GM12878 (cell line): ENCODE results near the gene PHF2. TPM values are rescaled to one million over a fixed set of nuclear protein-coding genes. Genes with fewer than 3 reads are reported as not detected.
A peak's percentile ranks its signal among the peaks of the same experiment; 100 is the strongest.

Experiments
- ATAC-seq: fragments of 200-7000 bp; cut with Tn5 transposase; 3 replicates; pipeline ENCODE4 v1.9.1; 2020; ENCODE audit warnings: mild to moderate bottlenecking, moderate library complexity
- BruUV-seq: library from RNA; stranded (reverse); fragments of 400-500 nt; replicated peaks from 2 replicates; lab custom pipeline; 2021; lab: Mats Ljungman, UMichigan
- CTCF ChIA-PET: fragments of 300-600 bp; sonication (Branson Sonifier 250); formaldehyde crosslinking; extraction: SDS; loops from one replicate; lab custom pipeline; 2021; ENCODE audit warnings: inconsistent platforms; lab: Yijun Ruan, JAX
- POLR2A ChIA-PET: fragments of 350-600 bp; formaldehyde crosslinking; extraction: SDS; loops from one replicate; lab custom pipeline; 2021; ENCODE audit warnings: inconsistent platforms; lab: Charles Lee
- RAD21 ChIA-PET: fragments of 300-600 bp; sonication (Branson Sonifier 250); formaldehyde crosslinking; loops from one replicate; lab custom pipeline; 2023; ENCODE audit warnings: antibody characterized with exemption; ENCODE audit not compliant: unreplicated experiment; lab: Charles Lee
- SMC1A ChIA-PET: fragments of 300-600 bp; sonication (Branson Sonifier 250); formaldehyde crosslinking; loops from one replicate; lab custom pipeline; 2023; ENCODE audit not compliant: unreplicated experiment, uncharacterized antibody; lab: Charles Lee
- DNase-seq: peaks from one replicate; pipeline ENCODE4 v3.0.0-alpha.2; 2011; ENCODE audit warnings: low read depth, low spot score
- FAIRE-seq: peaks from 3 replicates; lab custom pipeline; 2011; peaks lifted over from hg19 to GRCh38; lab: Jason Lieb, UNC
- H2AFZ ChIP-seq: 2 replicates; pipeline ENCODE4 v1.6.0; 2011; ENCODE audit warnings: low read depth, low read length, control low read depth; ENCODE audit not compliant: control insufficient read depth
- H3K27ac ChIP-seq: 2 replicates; pipeline ENCODE4 v1.5.1; 2011; ENCODE audit warnings: control low read depth; ENCODE audit not compliant: control insufficient read depth, insufficient read depth
- H3K27me3 ChIP-seq, 2 experiments: replicated peaks in 1 of 2; 2 replicates each; pipeline versions ENCODE4 v1.6.0 to v1.6.1; 2011; ENCODE audit warnings: low read length in 1 of 2; ENCODE audit not compliant: control insufficient read depth in 2 of 2, insufficient read depth in 2 of 2
- H3K36me3 ChIP-seq, 2 experiments: 2 replicates each; pipeline ENCODE4 v1.5.1; 2011; ENCODE audit warnings: low read length in 1 of 2; ENCODE audit not compliant: control insufficient read depth in 2 of 2, insufficient read depth in 2 of 2
- H3K4me1 ChIP-seq: 2 replicates; pipeline ENCODE4 v1.6.1; 2011; ENCODE audit warnings: mild to moderate bottlenecking, low read length, moderate library complexity, mixed read lengths; ENCODE audit not compliant: control insufficient read depth, insufficient read depth
- H3K4me2 ChIP-seq: 2 replicates; pipeline ENCODE4 v1.6.0; 2011; ENCODE audit warnings: control low read depth; ENCODE audit not compliant: control insufficient read depth, insufficient read depth
- H3K4me3 ChIP-seq: fragments of 200-600 bp; sonication (generic); 2 replicates; pipeline ENCODE4 v1.5.1; 2016
- H3K79me2 ChIP-seq: 2 replicates; pipeline ENCODE4 v1.6.0; 2011; ENCODE audit warnings: low read length; ENCODE audit not compliant: control insufficient read depth, insufficient read depth
- H3K9ac ChIP-seq: 2 replicates; pipeline ENCODE4 v1.8.0; 2011; ENCODE audit warnings: low read length, control low read depth, mixed read lengths; ENCODE audit not compliant: control insufficient read depth, insufficient read depth
- H3K9me3 ChIP-seq: replicated peaks from 3 replicates; pipeline ENCODE4 v1.5.1; 2011; ENCODE audit warnings: mild to moderate bottlenecking, low read length; ENCODE audit not compliant: control insufficient read depth, insufficient read depth
- H4K20me1 ChIP-seq: 2 replicates; pipeline ENCODE4 v1.6.0; 2011; ENCODE audit not compliant: control insufficient read depth, insufficient read depth
- BHLHE40 ChIP-seq, 2 experiments: fragments of 450-650 bp in 1 of 2; IDR thresholded peaks; 2 replicates each; pipeline ENCODE4 v1.6.1; 2011 to 2017; ENCODE audit warnings: low read depth in 2 of 2, borderline replicate concordance in 1 of 2, improper control_type of control experiment in 1 of 2, low read length in 1 of 2, mild to moderate bottlenecking in 1 of 2
- GABPA ChIP-seq: IDR thresholded peaks from 2 replicates; pipeline ENCODE4 v1.6.1; 2014; ENCODE audit warnings: antibody characterized with exemption, low read depth, mild to moderate bottlenecking, inconsistent platforms
- HDGF ChIP-seq: fragments of 450-650 bp; IDR thresholded peaks from 2 replicates; pipeline ENCODE4 v1.6.1; 2016; ENCODE audit warnings: antibody characterized with exemption
- KLF5 ChIP-seq: fragments of 450-650 bp; IDR thresholded peaks from 2 replicates; pipeline ENCODE4 v1.6.1; 2014; ENCODE audit warnings: mild to moderate bottlenecking; ENCODE audit not compliant: partially characterized antibody
- MTA3 ChIP-seq: IDR thresholded peaks from 2 replicates; pipeline ENCODE4 v1.6.1; 2012; ENCODE audit warnings: low read length, inconsistent platforms, borderline replicate concordance
- MYB ChIP-seq: fragments of 150-350 bp; IDR thresholded peaks from 2 replicates; pipeline ENCODE4 v1.6.1; 2014; ENCODE audit warnings: mild to moderate bottlenecking, low read depth, low read length, borderline replicate concordance
- NR2C2 ChIP-seq: IDR thresholded peaks from 2 replicates; pipeline ENCODE4 v1.6.1; 2011; ENCODE audit warnings: borderline replicate concordance, low read depth; ENCODE audit not compliant: control insufficient read depth, insufficient read length
- NRF1 ChIP-seq: conservative IDR thresholded peaks from 2 replicates; pipeline ENCODE4 v1.6.1; 2011; ENCODE audit warnings: mild to moderate bottlenecking, low read depth, low read length, improper control_type of control experiment
- RELA ChIP-seq: fragments of 450-650 bp; IDR thresholded peaks from 2 replicates; pipeline ENCODE4 v1.8.0; 2014; ENCODE audit warnings: borderline replicate concordance; ENCODE audit not compliant: partially characterized antibody
- SUPT20H ChIP-seq: IDR thresholded peaks from 2 replicates; pipeline ENCODE4 v1.6.1; 2011; ENCODE audit warnings: low read depth, mild to moderate bottlenecking, low read length, moderate library complexity, borderline replicate concordance; ENCODE audit not compliant: control insufficient read depth
- ZNF622 ChIP-seq: fragments of 450-650 bp; IDR thresholded peaks from 2 replicates; pipeline ENCODE4 v1.6.1; 2017; ENCODE audit warnings: mild to moderate bottlenecking, inconsistent platforms
- WGBS: methylation state at CpG from one replicate; pipeline ENCODE4 v1.1.6; 2016; ENCODE audit warnings: low lambda C conversion rate; ENCODE audit not compliant: insufficient replicate concordance, insufficient coverage; ENCODE audit errors: missing lambda C conversion rate; 5-methylcytosine and 5-hydroxymethylcytosine counted together
- in situ Hi-C: fragments of 300-500 bp; cut with MboI; formaldehyde crosslinking; loops from 9 replicates; pipeline ENCODE4 v1.14.3; 2018; ENCODE audit warnings: mixed read lengths
- intact Hi-C: fragments of 100-400 bp; cut with micrococcal nuclease; formaldehyde crosslinking; loops from one replicate; pipeline ENCODE4 v1.14.2; 2022; ENCODE audit not compliant: unreplicated experiment
- polyA plus RNA-seq, 11 experiments: library from polyadenylated mRNA; depleted of rRNA in 4 of 11; unstranded in 6 of 11; stranded (reverse) in 5 of 11; fragments of >200 nt; fragmentation: Nextera tagmentation in 4 of 11; fragmentation: Illumina TruSeq in 1 of 11; extraction: Ambion mirVana in 4 of 11; extraction: Trizol in 1 of 11; gene quantifications; 1 replicate in 1 of 11; 2 replicates in 10 of 11; pipeline versions ENCODE4 v1.2.1 to v1.2.3, GENCODE V29; 2011 to 2016; ENCODE audit warnings: inconsistent platforms in 2 of 11, missing spikeins in 2 of 11, low read depth in 1 of 11
- total RNA-seq, 4 experiments: library from RNA; depleted of rRNA in 3 of 4; stranded (reverse); fragments of >200 nt in 3 of 4; fragmentation: Illumina TruSeq in 1 of 4; extraction: Trizol in 1 of 4; gene quantifications; 2 replicates each; pipeline versions ENCODE4 v1.2.1 to v1.2.3, GENCODE V29; 2013 to 2021
- TF ChIP-seq, protein P1 (sequence below): fragments of 450-650 bp; IDR thresholded peaks from 2 replicates; pipeline ENCODE4 v1.6.1; 2018; ENCODE audit warnings: mild to moderate bottlenecking, low read depth, moderate library complexity; ENCODE audit not compliant: partially characterized antibody
- TF ChIP-seq, protein P2 (sequence below): fragments of 450-650 bp; IDR thresholded peaks from 2 replicates; pipeline ENCODE4 v1.6.1; 2014; ENCODE audit warnings: mild to moderate bottlenecking
- TF ChIP-seq, protein P3 (sequence below): IDR thresholded peaks from 2 replicates; pipeline ENCODE4 v1.6.1; 2012; ENCODE audit warnings: low read depth, low read length, improper control_type of control experiment

Gene PHF2
- total and polyA plus RNA-seq, 10 of the 15 experiments (the other 5 are each of a cell fraction or from before 2014, with no cell fraction given), result 0.34 to 13.3 (median 5.5) TPM

DNA sequence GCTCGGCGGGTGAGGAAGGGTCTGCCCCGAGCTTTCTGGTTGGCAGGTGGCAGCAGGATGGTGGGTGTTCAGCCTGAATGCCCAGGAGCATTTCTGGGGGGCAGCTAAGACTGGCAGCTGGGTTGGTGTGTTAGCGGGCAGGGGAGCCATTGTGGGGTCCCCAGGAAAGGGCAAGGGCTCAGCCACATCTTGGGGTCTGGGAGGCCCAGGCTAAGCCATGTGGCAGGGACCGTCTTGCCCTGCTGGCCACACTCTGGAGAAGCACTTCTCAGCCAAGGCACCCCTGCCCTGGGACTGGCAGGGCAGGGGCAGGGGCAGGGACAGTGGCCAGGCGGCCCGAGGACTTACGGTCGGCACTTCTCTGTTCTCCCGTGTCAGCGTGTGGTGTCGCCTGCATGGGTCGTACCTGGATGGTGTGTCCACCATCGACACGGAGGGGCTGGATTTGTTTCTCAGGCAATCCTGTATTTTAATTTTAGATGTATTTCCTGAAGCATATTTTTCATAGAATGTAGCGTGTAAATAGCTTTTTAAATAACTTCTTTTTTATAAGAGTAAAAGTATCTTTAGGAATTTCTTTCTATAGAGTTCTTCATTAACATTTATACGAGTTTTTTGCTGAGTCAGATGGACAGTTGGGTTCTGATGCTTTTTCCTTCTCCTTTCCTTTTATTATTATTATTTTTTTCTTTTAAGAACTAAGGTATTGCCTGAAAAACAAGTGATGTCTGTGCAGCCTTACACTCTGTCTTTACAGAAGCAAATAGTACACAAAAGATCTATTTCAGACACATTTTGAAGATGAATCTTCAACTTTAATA, 102.0 kb downstream of the PHF2 start:
- no peak overlapping the region for H3K27ac ChIP-seq
- 86% methylated on average over 16 of the region's 17 CpGs for WGBS
- ChIA-PET POLR2A (no interaction called here), CTCF (interaction anchor here (1.0 to 5.5 kb wide), 3 partner anchors 9 to 285 kb away, joined by 3 to 36 read pairs (median 3); no protein-coding TSS in a partner anchor), RAD21 (no interaction called here), SMC1A (no interaction called here)
- H3K4me2 ChIP-seq, result no peak overlapping the region
- H4K20me1 ChIP-seq, result no peaks in the 10 kb centered on the region
- no peak overlapping the region for H3K9ac ChIP-seq
- no peak overlapping the region for H2AFZ ChIP-seq
- no peaks in the 10 kb centered on the region for H3K79me2 ChIP-seq
- in situ Hi-C loops (no loop called here), intact Hi-C loops (no loop called here)
- H3K27me3 ChIP-seq, result no peaks in the 10 kb centered on the region
- no peaks in the 10 kb centered on the region for H3K4me1 ChIP-seq
- H3K9me3 ChIP-seq, result no peaks in the 10 kb centered on the region
- DNase-seq (no peak), ATAC-seq (no peak), FAIRE-seq (no peak)
- H3K36me3 ChIP-seq, result no peaks in the 10 kb centered on the region; a peak in 1 of 4 replicates
- TF ChIP-seq ZNF622 (no peak), NR2C2 (no peak), HDGF (no peak), SUPT20H (no peak), KLF5 (no peak), MYB (no peak), GABPA (no peak), BHLHE40 (IDR thresholded peaks at IDR 0.05; ENCODE audit: borderline replicate concordance in 1 of 2, low read depth in 2 of 2, low read length in 1 of 2) (no peak), NRF1 (no peak), MTA3 (no peak), RELA (no peak)
- TF ChIP-seq, protein P1, sequence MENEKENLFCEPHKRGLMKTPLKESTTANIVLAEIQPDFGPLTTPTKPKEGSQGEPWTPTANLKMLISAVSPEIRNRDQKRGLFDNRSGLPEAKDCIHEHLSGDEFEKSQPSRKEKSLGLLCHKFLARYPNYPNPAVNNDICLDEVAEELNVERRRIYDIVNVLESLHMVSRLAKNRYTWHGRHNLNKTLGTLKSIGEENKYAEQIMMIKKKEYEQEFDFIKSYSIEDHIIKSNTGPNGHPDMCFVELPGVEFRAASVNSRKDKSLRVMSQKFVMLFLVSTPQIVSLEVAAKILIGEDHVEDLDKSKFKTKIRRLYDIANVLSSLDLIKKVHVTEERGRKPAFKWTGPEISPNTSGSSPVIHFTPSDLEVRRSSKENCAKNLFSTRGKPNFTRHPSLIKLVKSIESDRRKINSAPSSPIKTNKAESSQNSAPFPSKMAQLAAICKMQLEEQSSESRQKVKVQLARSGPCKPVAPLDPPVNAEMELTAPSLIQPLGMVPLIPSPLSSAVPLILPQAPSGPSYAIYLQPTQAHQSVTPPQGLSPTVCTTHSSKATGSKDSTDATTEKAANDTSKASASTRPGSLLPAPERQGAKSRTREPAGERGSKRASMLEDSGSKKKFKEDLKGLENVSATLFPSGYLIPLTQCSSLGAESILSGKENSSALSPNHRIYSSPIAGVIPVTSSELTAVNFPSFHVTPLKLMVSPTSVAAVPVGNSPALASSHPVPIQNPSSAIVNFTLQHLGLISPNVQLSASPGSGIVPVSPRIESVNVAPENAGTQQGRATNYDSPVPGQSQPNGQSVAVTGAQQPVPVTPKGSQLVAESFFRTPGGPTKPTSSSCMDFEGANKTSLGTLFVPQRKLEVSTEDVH, result no peak
- TF ChIP-seq, protein P2, sequence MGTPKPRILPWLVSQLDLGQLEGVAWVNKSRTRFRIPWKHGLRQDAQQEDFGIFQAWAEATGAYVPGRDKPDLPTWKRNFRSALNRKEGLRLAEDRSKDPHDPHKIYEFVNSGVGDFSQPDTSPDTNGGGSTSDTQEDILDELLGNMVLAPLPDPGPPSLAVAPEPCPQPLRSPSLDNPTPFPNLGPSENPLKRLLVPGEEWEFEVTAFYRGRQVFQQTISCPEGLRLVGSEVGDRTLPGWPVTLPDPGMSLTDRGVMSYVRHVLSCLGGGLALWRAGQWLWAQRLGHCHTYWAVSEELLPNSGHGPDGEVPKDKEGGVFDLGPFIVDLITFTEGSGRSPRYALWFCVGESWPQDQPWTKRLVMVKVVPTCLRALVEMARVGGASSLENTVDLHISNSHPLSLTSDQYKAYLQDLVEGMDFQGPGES, result no peak
- TF ChIP-seq, protein P3, sequence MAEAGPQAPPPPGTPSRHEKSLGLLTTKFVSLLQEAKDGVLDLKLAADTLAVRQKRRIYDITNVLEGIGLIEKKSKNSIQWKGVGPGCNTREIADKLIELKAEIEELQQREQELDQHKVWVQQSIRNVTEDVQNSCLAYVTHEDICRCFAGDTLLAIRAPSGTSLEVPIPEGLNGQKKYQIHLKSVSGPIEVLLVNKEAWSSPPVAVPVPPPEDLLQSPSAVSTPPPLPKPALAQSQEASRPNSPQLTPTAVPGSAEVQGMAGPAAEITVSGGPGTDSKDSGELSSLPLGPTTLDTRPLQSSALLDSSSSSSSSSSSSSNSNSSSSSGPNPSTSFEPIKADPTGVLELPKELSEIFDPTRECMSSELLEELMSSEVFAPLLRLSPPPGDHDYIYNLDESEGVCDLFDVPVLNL, result no peak
- BruUV-seq, result TSS peak; percentile 87
- H3K4me3 ChIP-seq, result no peak overlapping the region
